ENCODE measurements around the gene CRABP2. TPM values are rescaled to one million over a fixed set of nuclear protein-coding genes. Genes with fewer than 3 reads are reported as not detected.

The CRABP2 gene
- total and polyA plus RNA-seq, 10 donors = 1.2 to 13.1 (median 3.7) TPM

DNA sequence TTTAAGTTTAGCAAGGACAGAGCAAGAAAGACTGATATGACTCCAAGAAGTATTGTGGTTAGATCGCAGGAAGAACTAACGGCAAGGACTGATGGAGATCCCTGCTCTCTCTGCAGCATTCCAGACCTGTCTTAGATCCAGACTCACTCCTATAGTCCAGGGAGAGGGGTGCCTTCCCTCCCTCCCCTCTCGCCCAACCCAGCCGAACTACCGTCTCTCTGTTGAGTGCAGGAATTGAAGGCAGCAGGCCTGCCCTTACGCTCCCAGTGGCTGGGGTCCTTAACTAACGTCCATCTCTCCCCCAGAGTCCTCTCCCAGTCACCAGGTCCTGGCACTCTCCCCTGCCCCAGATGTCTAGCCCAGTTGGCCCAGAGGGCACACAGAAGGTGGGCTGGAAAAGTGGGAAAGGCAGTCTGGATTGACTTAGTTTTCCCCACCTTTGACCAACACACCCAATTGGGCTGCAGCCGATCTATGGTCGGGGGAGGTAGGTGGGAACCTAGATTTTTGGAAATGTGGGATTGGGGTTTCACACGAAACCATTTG lies 1.1 kb downstream of the CRABP2 start:
- peaks cover 21 to 38% (median 33%) of the 10 kb centered on the region in 6 donors for H3K4me1 ChIP-seq
- WGBS, 5 donors = 51 to 56% (median 54%) methylated on average over 10 of the region's 10 CpGs
- intact Hi-C loops (cut with DNase I; ENCODE audit: low total_unique reads) = no loop called here
- TF ChIP-seq POLR2AphosphoS5 (IDR thresholded peaks at IDR 0.05) (no peak), POLR2A (IDR thresholded peaks at IDR 0.05) (no peak)
- TF ChIP-seq, protein P1, sequence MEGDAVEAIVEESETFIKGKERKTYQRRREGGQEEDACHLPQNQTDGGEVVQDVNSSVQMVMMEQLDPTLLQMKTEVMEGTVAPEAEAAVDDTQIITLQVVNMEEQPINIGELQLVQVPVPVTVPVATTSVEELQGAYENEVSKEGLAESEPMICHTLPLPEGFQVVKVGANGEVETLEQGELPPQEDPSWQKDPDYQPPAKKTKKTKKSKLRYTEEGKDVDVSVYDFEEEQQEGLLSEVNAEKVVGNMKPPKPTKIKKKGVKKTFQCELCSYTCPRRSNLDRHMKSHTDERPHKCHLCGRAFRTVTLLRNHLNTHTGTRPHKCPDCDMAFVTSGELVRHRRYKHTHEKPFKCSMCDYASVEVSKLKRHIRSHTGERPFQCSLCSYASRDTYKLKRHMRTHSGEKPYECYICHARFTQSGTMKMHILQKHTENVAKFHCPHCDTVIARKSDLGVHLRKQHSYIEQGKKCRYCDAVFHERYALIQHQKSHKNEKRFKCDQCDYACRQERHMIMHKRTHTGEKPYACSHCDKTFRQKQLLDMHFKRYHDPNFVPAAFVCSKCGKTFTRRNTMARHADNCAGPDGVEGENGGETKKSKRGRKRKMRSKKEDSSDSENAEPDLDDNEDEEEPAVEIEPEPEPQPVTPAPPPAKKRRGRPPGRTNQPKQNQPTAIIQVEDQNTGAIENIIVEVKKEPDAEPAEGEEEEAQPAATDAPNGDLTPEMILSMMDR (IDR thresholded peaks at IDR 0.05 in 8 of 11, conservative IDR thresholded peaks at IDR 0.05 in 3 of 11) = no peak
- H3K36me3 ChIP-seq = no peaks in the 10 kb centered on the region
- H3K4me3 ChIP-seq = peak overlapping the region in 1 of 8 donors; percentile 38
- no peak for DNase-seq
- H3K27ac ChIP-seq = no peak overlapping the region
- no peaks in the 10 kb centered on the region for H3K9me3 ChIP-seq
- peaks cover 0 to 77% (median 48%) of the 10 kb centered on the region in 7 donors for H3K27me3 ChIP-seq (replicated peaks in 1 of 7)

DNA sequence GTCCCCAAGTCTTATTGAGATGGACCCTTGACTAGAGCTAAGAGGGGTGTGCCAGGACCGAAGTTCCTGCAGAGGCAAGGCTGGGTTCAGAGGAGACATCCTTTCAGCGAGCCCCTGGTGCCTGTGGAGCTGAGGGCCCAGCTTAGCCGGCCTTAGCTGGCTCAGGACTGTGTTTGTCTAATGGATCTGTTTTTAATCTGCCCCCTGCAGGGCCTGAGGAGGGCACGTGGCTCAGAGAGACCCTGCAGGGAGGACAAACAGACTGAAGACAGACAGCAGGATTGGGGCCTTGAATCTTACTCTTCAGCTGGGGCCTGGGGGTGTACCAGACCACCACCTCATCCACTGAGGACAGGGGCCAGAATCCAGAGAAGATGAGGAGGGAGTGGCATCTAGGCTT lies 1.6 kb downstream of the CRABP2 start:
- H3K4me1 ChIP-seq = peaks cover 21 to 38% (median 33%) of the 10 kb centered on the region in 6 donors
- 49 to 66% (median 56%) methylated on average over 4 of the region's 4 CpGs for WGBS, 5 donors
- peaks cover 0 to 80% (median 48%) of the 10 kb centered on the region in 7 donors for H3K27me3 ChIP-seq (replicated peaks in 1 of 7)

DNA sequence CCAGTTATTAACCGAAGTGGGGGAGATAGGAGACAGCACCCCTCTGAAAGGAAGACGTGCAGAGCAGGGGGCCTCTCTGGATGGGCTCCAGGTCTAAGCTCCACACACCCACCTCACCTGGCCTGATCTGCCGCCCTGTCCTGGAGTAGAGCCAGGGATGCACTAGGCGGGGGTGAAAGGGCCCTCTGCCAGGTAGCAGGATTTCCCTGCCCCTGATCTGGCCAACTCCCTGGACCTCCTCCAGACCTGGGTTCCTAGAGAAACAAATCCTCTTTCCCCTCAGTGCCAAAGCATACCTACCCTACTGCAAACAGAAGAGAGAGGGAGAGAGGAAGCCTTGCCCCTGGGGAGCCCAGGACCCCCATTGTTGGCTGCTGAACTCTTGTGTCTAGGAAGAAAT lies 2.0 kb downstream of the CRABP2 start:
- no peaks in the 10 kb centered on the region for H3K9me3 ChIP-seq
- peaks cover 0 to 81% (median 48%) of the 10 kb centered on the region in 7 donors for H3K27me3 ChIP-seq (replicated peaks in 1 of 7)
- no peak for DNase-seq
- TF ChIP-seq POLR2A (IDR thresholded peaks at IDR 0.05) = no peak
- no peak for TF ChIP-seq POLR2AphosphoS5 (IDR thresholded peaks at IDR 0.05)
- TF ChIP-seq, protein P1 (IDR thresholded peaks at IDR 0.05 in 8 of 11, conservative IDR thresholded peaks at IDR 0.05 in 3 of 11) = no peak
- H3K4me1 ChIP-seq = peaks cover 21 to 38% (median 33%) of the 10 kb centered on the region in 6 donors
- 76 to 88% (median 85%) methylated on average over 3 to 4 of the region's 4 CpGs for WGBS, 5 donors
- no peaks in the 10 kb centered on the region for H3K36me3 ChIP-seq
- intact Hi-C loops (cut with DNase I; ENCODE audit: low total_unique reads) = no loop called here
- no peak overlapping the region for H3K27ac ChIP-seq
- H3K4me3 ChIP-seq = no peak overlapping the region

More for the DNA sequence above, 1.6 kb downstream of the CRABP2 start:
- Histone ChIP-seq H3K4me3 (no peak overlapping the region), H3K36me3 (no peaks in the 10 kb centered on the region), H3K9me3 (no peaks in the 10 kb centered on the region), H3K27ac (no peak overlapping the region)
- TF ChIP-seq POLR2AphosphoS5 (IDR thresholded peaks at IDR 0.05) (no peak), POLR2A (IDR thresholded peaks at IDR 0.05) (no peak)
- TF ChIP-seq, protein P1 (IDR thresholded peaks at IDR 0.05 in 8 of 11, conservative IDR thresholded peaks at IDR 0.05 in 3 of 11) = no peak
- intact Hi-C loops (cut with DNase I; ENCODE audit: low total_unique reads) = no loop called here
- DNase-seq = no peak

DNA sequence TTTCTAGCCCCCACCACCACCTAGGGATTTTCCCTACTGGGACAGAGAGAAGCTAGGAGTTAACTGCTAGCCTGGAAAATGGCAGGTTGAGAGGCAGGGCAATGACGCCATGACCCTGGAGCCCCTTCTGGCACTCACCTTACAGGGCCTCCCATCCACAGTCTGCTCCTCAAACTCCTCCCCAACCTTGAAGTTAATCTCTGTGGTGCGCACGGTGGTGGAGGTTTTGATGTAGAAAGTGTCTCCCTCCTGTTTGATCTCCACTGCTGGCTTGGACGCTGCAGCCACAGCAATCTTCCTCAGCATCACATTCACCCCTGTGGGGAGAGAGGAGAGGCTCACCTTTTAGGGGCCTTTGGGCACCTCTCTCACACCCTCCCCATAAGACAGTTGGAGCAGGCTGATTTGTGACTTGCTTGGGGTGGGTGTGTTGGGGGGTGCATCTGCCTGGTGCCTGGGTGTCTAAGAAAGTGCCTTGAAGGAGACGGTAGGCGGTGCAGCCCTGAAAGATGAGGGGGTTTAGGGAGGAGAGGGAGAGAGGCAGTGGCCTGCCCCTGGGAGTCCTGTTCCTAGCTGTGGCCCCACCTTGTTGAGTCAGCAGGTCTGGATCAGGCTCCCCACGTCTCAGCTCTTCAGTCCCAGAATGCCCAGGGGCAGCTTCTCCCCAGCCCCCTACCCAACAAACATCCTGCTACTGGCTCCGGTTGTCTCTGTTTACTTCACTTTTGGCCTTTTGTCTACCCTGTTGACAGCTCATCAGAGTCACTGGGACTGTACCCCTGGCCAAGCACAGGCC lies 4.4 kb downstream of the CRABP2 start:
- 75 to 83% (median 80%) methylated on average over 7 to 8 of the region's 8 CpGs for WGBS, 5 donors
- intact Hi-C loops (cut with DNase I; ENCODE audit: low total_unique reads) = no loop called here

More for the DNA sequence above, 4.4 kb downstream of the CRABP2 start:
- no peaks in the 10 kb centered on the region for H3K9me3 ChIP-seq
- no peak overlapping the region for H3K27ac ChIP-seq
- H3K27me3 ChIP-seq (replicated peaks in 1 of 7) = peaks cover 0 to 86% (median 44%) of the 10 kb centered on the region in 7 donors
- no peak for DNase-seq
- H3K36me3 ChIP-seq = no peaks in the 10 kb centered on the region
- H3K4me1 ChIP-seq = peaks cover 11 to 22% (median 18%) of the 10 kb centered on the region in 6 donors
- TF ChIP-seq POLR2A (IDR thresholded peaks at IDR 0.05) (no peak), POLR2AphosphoS5 (IDR thresholded peaks at IDR 0.05) (no peak)
- TF ChIP-seq, protein P1 (IDR thresholded peaks at IDR 0.05 in 8 of 11, conservative IDR thresholded peaks at IDR 0.05 in 3 of 11) = no peak
- no peak overlapping the region for H3K4me3 ChIP-seq
